ENCODE data around the gene WDR76.

Gene WDR76

DNA sequence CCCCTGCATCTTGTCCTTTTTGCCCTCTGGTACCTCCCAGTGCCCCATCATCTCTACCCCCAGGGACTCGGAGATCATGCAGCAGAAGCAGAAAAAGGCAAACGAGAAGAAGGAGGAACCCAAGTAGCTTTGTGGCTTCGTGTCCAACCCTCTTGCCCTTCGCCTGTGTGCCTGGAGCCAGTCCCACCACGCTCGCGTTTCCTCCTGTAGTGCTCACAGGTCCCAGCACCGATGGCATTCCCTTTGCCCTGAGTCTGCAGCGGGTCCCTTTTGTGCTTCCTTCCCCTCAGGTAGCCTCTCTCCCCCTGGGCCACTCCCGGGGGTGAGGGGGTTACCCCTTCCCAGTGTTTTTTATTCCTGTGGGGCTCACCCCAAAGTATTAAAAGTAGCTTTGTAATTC, 33.2 kb upstream of the WDR76 start:
- TF ChIP-seq, protein P1, sequence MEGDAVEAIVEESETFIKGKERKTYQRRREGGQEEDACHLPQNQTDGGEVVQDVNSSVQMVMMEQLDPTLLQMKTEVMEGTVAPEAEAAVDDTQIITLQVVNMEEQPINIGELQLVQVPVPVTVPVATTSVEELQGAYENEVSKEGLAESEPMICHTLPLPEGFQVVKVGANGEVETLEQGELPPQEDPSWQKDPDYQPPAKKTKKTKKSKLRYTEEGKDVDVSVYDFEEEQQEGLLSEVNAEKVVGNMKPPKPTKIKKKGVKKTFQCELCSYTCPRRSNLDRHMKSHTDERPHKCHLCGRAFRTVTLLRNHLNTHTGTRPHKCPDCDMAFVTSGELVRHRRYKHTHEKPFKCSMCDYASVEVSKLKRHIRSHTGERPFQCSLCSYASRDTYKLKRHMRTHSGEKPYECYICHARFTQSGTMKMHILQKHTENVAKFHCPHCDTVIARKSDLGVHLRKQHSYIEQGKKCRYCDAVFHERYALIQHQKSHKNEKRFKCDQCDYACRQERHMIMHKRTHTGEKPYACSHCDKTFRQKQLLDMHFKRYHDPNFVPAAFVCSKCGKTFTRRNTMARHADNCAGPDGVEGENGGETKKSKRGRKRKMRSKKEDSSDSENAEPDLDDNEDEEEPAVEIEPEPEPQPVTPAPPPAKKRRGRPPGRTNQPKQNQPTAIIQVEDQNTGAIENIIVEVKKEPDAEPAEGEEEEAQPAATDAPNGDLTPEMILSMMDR (IDR thresholded peaks at IDR 0.05; ENCODE audit: low read length, missing control alignments), result no peak
- peak overlapping the region; percentile 100 for H3K4me3 ChIP-seq (replicated peaks; ENCODE audit: low read depth, low read length)
- DNase-seq (ENCODE audit: low read depth), result no peak

DNA sequence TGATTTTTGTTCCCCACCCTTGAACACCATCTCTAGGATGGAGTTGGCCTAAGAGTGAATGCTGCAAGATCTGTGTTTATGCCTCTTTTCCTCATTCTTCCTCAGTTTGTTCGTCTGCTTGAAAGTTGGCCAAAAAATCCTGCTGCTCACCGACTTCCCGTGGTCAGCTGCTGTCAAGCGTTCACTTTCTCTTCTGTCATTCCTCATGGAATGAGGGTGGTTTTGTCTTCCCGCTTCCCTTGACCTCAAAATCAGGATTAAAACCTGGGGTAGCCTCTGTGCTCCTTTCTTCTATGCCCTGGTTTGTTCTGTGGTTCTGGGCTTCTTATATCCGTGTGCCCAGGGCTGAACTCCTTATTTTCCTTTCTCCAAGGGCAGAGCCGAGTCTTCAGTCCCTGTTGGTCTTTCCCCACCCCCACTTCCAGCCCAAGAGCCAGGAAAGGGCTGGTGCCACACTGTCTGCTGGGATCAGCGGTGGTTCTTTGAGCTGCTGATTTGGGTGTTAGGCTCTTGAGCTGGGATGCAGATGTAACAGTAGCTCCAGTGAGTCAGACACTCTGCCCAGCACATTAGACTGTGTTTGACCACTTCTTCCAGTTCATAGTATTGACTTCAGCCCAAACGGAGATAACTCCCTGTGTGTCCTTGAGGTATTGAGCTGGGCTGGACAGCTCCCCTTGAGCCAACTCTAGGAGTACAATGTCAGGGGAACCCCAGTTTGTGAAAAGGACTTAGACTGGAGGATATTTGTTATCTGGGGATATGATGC, 32.3 kb upstream of the WDR76 start:
- TF ChIP-seq, protein P1 (IDR thresholded peaks at IDR 0.05; ENCODE audit: low read length, missing control alignments), result no peak
- DNase-seq (ENCODE audit: low read depth), result peak; percentile 43
- H3K4me3 ChIP-seq (replicated peaks; ENCODE audit: low read depth, low read length), result no peak overlapping the region

DNA sequence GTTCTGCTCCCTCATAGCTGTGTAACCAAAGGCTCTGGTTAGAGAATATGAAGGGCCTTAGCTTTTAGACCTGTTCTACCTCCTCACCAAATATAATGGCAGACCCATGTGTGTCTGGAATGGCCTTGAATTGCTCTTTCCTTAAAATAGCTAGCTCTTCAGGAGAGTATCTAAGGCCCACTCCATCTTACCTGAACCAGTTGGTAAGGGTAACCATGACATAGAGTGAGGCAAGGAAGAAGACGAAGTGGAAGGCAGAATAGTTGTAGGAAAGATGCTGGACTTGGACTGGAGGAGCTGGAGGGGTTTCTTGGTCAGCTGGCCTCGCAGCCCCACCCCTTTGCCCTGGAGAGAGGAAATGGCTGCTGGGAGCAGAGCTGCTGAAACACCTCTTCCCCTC, 31.6 kb upstream of the WDR76 start:
- TF ChIP-seq, protein P1 (IDR thresholded peaks at IDR 0.05; ENCODE audit: low read length, missing control alignments), result no peak
- no peak for DNase-seq (ENCODE audit: low read depth)
- no peak overlapping the region for H3K4me3 ChIP-seq (replicated peaks; ENCODE audit: low read depth, low read length)

DNA sequence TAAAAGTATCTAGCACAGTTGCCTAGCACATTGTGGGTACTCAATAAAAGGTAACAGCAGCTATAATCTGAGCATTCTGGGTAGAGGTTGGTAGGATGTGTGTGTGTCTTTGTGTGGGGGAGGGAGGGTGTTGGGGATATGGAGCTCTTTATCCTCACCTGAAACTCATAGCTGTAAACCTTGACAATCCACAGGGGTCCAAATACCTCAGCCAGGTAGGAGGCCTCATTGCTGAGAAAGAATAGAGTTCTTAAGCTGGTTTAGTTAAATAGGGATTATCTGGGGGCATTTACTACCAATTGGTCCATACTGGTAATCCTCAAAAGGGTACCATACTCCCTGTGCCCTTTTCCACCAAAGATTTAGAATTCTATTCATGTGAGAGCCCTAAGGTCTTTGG, 30.8 kb upstream of the WDR76 start:
- TF ChIP-seq, protein P1 (IDR thresholded peaks at IDR 0.05; ENCODE audit: low read length, missing control alignments), result no peak
- no peak overlapping the region for H3K4me3 ChIP-seq (replicated peaks; ENCODE audit: low read depth, low read length)
- no peak for DNase-seq (ENCODE audit: low read depth)

DNA sequence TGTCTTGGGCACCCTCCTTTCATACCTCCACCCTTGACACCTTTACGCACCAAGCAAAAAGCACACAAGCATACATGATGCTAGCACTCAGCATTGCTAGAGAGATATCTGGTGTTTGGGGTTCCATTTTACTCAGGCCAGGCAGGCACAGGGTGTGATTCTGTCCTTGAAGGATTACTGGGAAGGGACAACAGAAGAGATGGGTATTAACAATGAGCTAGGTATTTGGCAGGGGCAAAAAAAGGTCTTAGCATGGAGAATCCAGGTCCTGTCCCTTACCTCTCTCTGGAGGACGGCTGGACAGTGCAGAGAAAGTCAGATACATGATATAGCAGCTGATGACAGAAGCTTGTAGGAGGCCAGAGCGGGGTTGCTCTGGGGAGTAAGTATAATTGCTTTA, 30.2 kb upstream of the WDR76 start:
- DNase-seq (ENCODE audit: low read depth), result no peak
- TF ChIP-seq, protein P1 (IDR thresholded peaks at IDR 0.05; ENCODE audit: low read length, missing control alignments), result no peak
- H3K4me3 ChIP-seq (replicated peaks; ENCODE audit: low read depth, low read length), result no peak overlapping the region

DNA sequence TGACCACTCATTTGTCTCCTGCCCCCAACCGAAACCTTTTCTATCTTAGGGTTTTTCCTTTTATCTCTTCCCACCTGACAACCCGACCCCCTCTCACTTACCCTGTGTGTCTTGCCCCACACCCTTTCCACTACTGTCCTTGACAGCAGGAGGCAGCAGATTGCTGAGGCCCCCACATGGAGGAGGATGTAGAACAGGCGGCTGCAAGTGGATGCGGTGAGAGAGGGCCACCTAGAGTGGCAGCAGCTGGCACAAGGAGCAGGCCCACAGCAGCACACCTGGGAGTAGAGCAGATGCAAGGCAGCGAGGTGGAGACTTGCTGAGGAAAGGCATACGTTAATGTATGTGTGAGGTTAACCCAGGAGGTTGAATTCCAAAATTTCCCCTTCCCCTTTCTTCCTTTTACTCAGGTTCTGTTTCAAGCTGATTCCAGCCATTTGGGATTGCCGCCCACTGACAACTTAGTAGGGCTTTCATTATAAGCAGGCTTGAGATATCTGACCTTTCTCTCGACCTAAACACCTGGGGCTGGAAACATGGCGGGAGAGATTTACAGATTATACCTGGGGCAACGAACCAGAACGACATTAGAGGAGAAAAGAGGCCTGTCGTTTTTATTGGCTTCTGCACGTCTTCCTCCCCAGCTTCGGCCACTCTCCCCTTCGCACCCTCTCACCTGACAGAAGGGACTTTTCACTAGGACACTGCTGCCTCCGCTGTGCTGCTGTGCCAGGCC, 27.4 kb upstream of the WDR76 start:
- no peak overlapping the region for H3K4me3 ChIP-seq (replicated peaks; ENCODE audit: low read depth, low read length)
- no peak for DNase-seq (ENCODE audit: low read depth)
- TF ChIP-seq, protein P1 (IDR thresholded peaks at IDR 0.05; ENCODE audit: low read length, missing control alignments), result no peak
